ENCODE data around the gene EPN3. TPM values are rescaled to one million over a fixed set of nuclear protein-coding genes. Genes with fewer than 3 reads are reported as not detected.
A peak's percentile ranks its signal among the peaks of the same experiment; 100 is the strongest.

EPN3 gene
- total and polyA plus RNA-seq, 4 donors, result 1.3 to 2.6 (median 2.5) TPM

GRCh38 chr17:50539762-50540559 lies 7.4 kb downstream of the EPN3 start:
- Histone ChIP-seq H3K4me3 (no peak overlapping the region), H3K4me1 (ENCODE audit: control insufficient read depth in 5 of 5, insufficient read depth in 5 of 5, low read length in 5 of 5) (peaks cover 0 to 21% (median 7%) of the 10 kb centered on the region in 5 donors), H3K9ac (ENCODE audit: insufficient read depth in 1 of 2, low read length in 2 of 2) (no peak overlapping the region), H3K27ac (ENCODE audit: low read depth in 1 of 2, low read length in 1 of 2) (no peak overlapping the region), H3K27me3 (ENCODE audit: control insufficient read depth in 3 of 3, insufficient read depth in 3 of 3, low read length in 2 of 3) (no peaks in the 10 kb centered on the region), H3K36me3 (ENCODE audit: control insufficient read depth in 4 of 4, insufficient read depth in 4 of 4, low read length in 4 of 4) (no peaks in the 10 kb centered on the region), H3K9me3 (ENCODE audit: control insufficient read depth in 4 of 4, insufficient read depth in 3 of 4, low read length in 3 of 4) (no peaks in the 10 kb centered on the region)
- DNase-seq (no peak), ATAC-seq (ENCODE audit: insufficient read depth, low FRiP score) (no peak)
- no peak for TF ChIP-seq CTCF (IDR thresholded peaks at IDR 0.05; ENCODE audit: control extremely low read depth, extremely low read depth)
- 75 to 81% methylated on average over 15 of the region's 15 CpGs for WGBS, 2 donors

- Histone ChIP-seq H3K9ac (ENCODE audit: insufficient read depth in 1 of 2, low read length in 2 of 2) (no peak overlapping the region), H3K27me3 (ENCODE audit: control insufficient read depth in 3 of 3, insufficient read depth in 3 of 3, low read length in 2 of 3) (no peaks in the 10 kb centered on the region), H3K4me1 (ENCODE audit: control insufficient read depth in 5 of 5, insufficient read depth in 5 of 5, low read length in 5 of 5) (peaks cover 0 to 21% (median 7%) of the 10 kb centered on the region in 5 donors), H3K4me3 (no peak overlapping the region), H3K9me3 (ENCODE audit: control insufficient read depth in 4 of 4, insufficient read depth in 3 of 4, low read length in 3 of 4) (no peaks in the 10 kb centered on the region), H3K36me3 (ENCODE audit: control insufficient read depth in 4 of 4, insufficient read depth in 4 of 4, low read length in 4 of 4) (no peaks in the 10 kb centered on the region), H3K27ac (ENCODE audit: low read depth in 1 of 2, low read length in 1 of 2) (no peak overlapping the region)
- no peak for DNase-seq
- no peak for ATAC-seq (ENCODE audit: insufficient read depth, low FRiP score)
- WGBS, 2 donors, result 93 to 97% methylated on average over 8 to 11 of the region's 11 CpGs
- no peak for TF ChIP-seq CTCF (IDR thresholded peaks at IDR 0.05; ENCODE audit: control extremely low read depth, extremely low read depth)
Observed at GRCh38 chr17:50540560-50541401, 8.2 kb downstream of the EPN3 start.

GRCh38 chr17:50541402-50541715 lies 8.8 kb downstream of the EPN3 start:
- peaks cover 0 to 21% (median 7%) of the 10 kb centered on the region in 5 donors for H3K4me1 ChIP-seq (ENCODE audit: control insufficient read depth in 5 of 5, insufficient read depth in 5 of 5, low read length in 5 of 5)
- WGBS, 2 donors, result 67 to 71% methylated on average over 9 of the region's 9 CpGs
- H3K36me3 ChIP-seq (ENCODE audit: control insufficient read depth in 4 of 4, insufficient read depth in 4 of 4, low read length in 4 of 4), result no peaks in the 10 kb centered on the region
- no peaks in the 10 kb centered on the region for H3K27me3 ChIP-seq (ENCODE audit: control insufficient read depth in 3 of 3, insufficient read depth in 3 of 3, low read length in 2 of 3)
- peak overlapping the region in 1 of 2 donors; percentile 84 for H3K27ac ChIP-seq (ENCODE audit: low read depth in 1 of 2, low read length in 1 of 2)
- no peak for DNase-seq
- ATAC-seq (ENCODE audit: insufficient read depth, low FRiP score), result no peak
- H3K9ac ChIP-seq (ENCODE audit: insufficient read depth in 1 of 2, low read length in 2 of 2), result no peak overlapping the region
- no peaks in the 10 kb centered on the region for H3K9me3 ChIP-seq (ENCODE audit: control insufficient read depth in 4 of 4, insufficient read depth in 3 of 4, low read length in 3 of 4)
- no peak for TF ChIP-seq CTCF (IDR thresholded peaks at IDR 0.05; ENCODE audit: control extremely low read depth, extremely low read depth)
- H3K4me3 ChIP-seq, result peak overlapping the region; percentile 55

Measured in lung (tissue), 12 donors.